Thymus (tissue), 11 donors: ENCODE results near the gene GFM1. TPM values are rescaled to one million over a fixed set of nuclear protein-coding genes. Genes with fewer than 3 reads are reported as not detected.
"Not testable (repeated sequence)": the region's sequence is repeated elsewhere in the genome, so short reads cannot be mapped to it uniquely, and the experiment has no call there.

Source experiments
- DNase-seq, 9 donors: peaks; one replicate each; pipeline ENCODE4 v3.0.0-alpha.2; 2013; ENCODE audit warnings: low spot score in 9 of 9, low read depth in 6 of 9, missing footprints in 1 of 9
- H3K27ac ChIP-seq, 2 donors: one replicate each; pipeline ENCODE4 v1.5.1; 2013; ENCODE audit warnings: control low read depth in 1 of 2, low read depth in 1 of 2, low read length in 1 of 2, mild to moderate bottlenecking in 1 of 2, moderate library complexity in 1 of 2
- H3K27me3 ChIP-seq, 2 donors: one replicate each; pipeline ENCODE4 v1.5.1; 2013; ENCODE audit warnings: low read length in 1 of 2; ENCODE audit not compliant: control insufficient read depth in 2 of 2, insufficient read depth in 1 of 2
- H3K36me3 ChIP-seq, 2 donors: one replicate each; pipeline ENCODE4 v1.5.1; 2013; ENCODE audit warnings: low read length in 1 of 2, mild to moderate bottlenecking in 1 of 2, moderate library complexity in 1 of 2; ENCODE audit not compliant: control insufficient read depth in 2 of 2, insufficient read depth in 2 of 2
- H3K4me1 ChIP-seq, 2 donors: one replicate each; pipeline ENCODE4 v1.5.1; 2013; ENCODE audit warnings: low read length in 2 of 2; ENCODE audit not compliant: control insufficient read depth in 2 of 2, insufficient read depth in 2 of 2
- H3K4me3 ChIP-seq, 2 donors: one replicate each; pipeline ENCODE4 v1.5.1; 2013; ENCODE audit warnings: low read length in 2 of 2, control low read depth in 1 of 2, mild to moderate bottlenecking in 1 of 2
- H3K9me3 ChIP-seq, 2 donors: one replicate each; pipeline ENCODE4 v1.5.1; 2013; ENCODE audit warnings: low read length in 1 of 2, mild to moderate bottlenecking in 1 of 2; ENCODE audit not compliant: control insufficient read depth in 2 of 2, insufficient read depth in 1 of 2
- WGBS: extraction: QIAGEN DNeasy Blood & Tissue Kit; methylation state at CpG from one replicate; pipeline ENCODE4 v1.1.7; 2013; 5-methylcytosine and 5-hydroxymethylcytosine counted together
- polyA plus RNA-seq: library from polyadenylated mRNA; stranded (reverse); fragments of 200-250 nt; gene quantifications from one replicate; pipeline ENCODE4 v1.2.3, GENCODE V29; 2013
- total RNA-seq: library from RNA; stranded (reverse); fragments of 120-200 nt; gene quantifications from one replicate; pipeline ENCODE4 v1.2.4, GENCODE V29; 2013
- donor health status: healthy.

GFM1 gene
- total and polyA plus RNA-seq, 2 donors, result 19.0 to 40.0 TPM

GRCh38 chr3:158693866-158694456 is 49.6 kb downstream of the GFM1 start:
- not testable (repeated sequence) for H3K27ac ChIP-seq, DNase-seq, H3K9me3 ChIP-seq, H3K4me1 ChIP-seq, H3K27me3 ChIP-seq, H3K4me3 ChIP-seq
- WGBS, result 82% methylated on average over 3 of the region's 3 CpGs
- H3K36me3 ChIP-seq, result peaks cover 0 to 14% of the 10 kb centered on the region in 2 donors

DNA sequence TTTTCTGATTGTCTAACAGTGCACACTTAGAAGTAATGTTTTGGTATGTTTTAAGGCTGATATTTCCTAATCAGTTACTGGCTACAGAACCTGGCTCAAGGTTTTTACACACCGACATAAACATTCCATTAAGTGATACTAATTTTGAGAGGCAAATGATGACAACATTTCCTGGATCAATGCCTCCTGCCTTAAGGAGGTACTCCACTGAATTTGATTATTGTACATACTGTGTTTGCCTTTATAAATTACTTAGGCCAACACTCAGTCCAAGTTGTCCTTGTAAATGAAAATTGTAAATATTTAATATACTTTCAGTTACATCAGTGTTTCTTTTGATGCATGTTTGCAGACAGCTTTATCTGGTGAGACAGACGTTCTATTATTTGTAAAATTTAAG is 52.3 kb downstream of the GFM1 start:
- DNase-seq, result no peak
- 97% methylated on average over 2 of the region's 2 CpGs for WGBS
- H3K36me3 ChIP-seq, result peaks cover 0 to 10% of the 10 kb centered on the region in 2 donors
- H3K4me3 ChIP-seq, result no peak overlapping the region
- H3K9me3 ChIP-seq, result no peaks in the 10 kb centered on the region
- H3K27ac ChIP-seq, result no peak overlapping the region
- no peaks in the 10 kb centered on the region for H3K27me3 ChIP-seq
- H3K4me1 ChIP-seq, result no peaks in the 10 kb centered on the region

GRCh38 chr3:158700559-158700958 is 56.2 kb downstream of the GFM1 start:
- Histone ChIP-seq H3K36me3 (no peaks in the 10 kb centered on the region), H3K27ac (no peak overlapping the region), H3K4me3 (no peak overlapping the region), H3K9me3 (no peaks in the 10 kb centered on the region), H3K4me1 (no peaks in the 10 kb centered on the region), H3K27me3 (no peaks in the 10 kb centered on the region)
- no peak for DNase-seq

DNA sequence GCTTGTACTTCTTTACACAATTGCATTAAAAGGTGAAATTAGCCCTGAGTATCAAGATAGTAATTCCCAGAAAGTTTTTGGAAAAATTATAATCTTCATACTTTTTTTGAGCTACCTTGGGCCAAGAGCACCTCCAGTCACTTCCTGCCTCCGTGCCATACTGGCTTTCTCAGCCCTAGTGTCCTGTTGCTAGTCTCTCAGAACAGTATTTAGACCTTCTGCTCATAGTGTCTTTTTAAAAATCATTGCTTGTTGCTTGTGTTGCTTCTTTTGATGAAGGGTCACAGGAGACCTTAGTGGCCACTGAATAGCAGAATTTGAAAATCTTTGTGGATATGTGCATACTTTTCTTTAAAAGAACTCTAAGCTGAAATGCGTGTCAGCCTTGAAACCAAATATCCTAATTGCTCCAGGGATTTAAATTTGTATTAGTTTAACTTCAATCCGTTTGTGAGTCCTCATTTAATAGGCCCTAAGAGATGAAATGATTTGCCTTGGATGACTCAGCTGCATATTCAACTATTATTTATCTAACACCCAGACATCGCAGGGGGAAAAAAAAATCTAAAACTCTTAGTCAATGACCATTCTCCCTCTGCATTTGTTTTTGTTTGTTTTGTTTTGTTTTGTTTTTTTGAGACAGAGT is 57.2 kb downstream of the GFM1 start:
- no peak for DNase-seq
- WGBS, result 95% methylated on average over 4 of the region's 4 CpGs
- no peaks in the 10 kb centered on the region for H3K36me3 ChIP-seq
- H3K9me3 ChIP-seq, result no peaks in the 10 kb centered on the region
- no peaks in the 10 kb centered on the region for H3K27me3 ChIP-seq
- no peaks in the 10 kb centered on the region for H3K4me1 ChIP-seq
- H3K4me3 ChIP-seq, result no peak overlapping the region
- H3K27ac ChIP-seq, result no peak overlapping the region

DNA sequence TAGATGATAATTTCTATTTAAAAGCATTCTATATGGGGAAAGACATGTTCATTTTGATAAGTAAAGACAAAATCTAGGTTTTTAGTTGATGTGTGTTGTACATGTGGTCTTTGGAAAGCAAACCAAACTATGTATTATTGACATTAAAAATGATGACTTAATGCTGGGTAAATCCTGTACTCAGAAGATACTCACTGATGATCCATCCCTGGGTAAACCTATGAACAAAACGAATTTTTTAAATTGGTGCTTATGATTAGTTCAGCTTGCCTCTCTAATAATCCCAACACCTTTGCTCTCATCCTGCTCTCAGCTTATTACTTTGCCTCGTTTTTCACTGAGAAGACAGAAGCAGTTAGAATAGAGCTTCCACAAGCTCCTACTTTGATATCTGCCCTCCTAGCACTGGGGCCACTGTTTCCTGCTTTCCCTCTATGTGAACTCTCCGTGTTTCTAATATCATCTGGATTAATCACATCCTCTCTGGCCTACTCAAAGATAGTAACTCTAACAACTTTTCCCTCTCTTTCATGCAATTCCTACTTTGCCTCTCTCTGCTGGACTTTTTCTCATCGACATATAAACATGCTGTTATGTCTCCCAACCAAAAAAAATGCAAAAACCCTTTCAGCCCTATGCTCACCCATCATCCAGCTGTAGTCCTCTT is 58.6 kb downstream of the GFM1 start:
- H3K4me3 ChIP-seq, result no peak overlapping the region
- no peak overlapping the region for H3K27ac ChIP-seq
- 93% methylated on average over 4 of the region's 4 CpGs for WGBS
- no peaks in the 10 kb centered on the region for H3K4me1 ChIP-seq
- H3K36me3 ChIP-seq, result no peaks in the 10 kb centered on the region
- no peak for DNase-seq
- H3K27me3 ChIP-seq, result no peaks in the 10 kb centered on the region
- H3K9me3 ChIP-seq, result no peaks in the 10 kb centered on the region

DNA sequence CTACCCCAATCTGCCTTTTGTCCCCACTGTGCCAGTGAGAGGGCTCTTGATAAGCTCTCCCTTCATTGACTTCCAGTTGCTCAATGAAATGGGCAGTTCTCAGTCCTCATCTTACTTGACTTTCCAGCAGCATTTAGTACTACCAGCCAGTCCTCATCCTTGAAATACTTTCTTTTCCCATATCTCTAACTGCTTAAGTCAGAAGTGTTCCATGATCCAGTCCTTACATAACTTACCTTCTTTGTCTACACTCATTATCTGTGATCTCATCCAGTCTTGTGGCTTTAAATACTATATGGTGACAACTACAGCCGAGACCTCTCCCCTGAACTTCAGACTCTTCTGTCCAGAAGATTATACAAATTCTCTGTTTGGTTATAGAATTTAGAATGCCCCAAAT is 59.2 kb downstream of the GFM1 start:
- H3K27me3 ChIP-seq, result no peaks in the 10 kb centered on the region
- H3K27ac ChIP-seq, result no peak overlapping the region
- H3K36me3 ChIP-seq, result no peaks in the 10 kb centered on the region
- DNase-seq, result no peak
- 97% methylated on average over 1 of the region's 1 CpG for WGBS
- H3K4me3 ChIP-seq, result no peak overlapping the region
- H3K9me3 ChIP-seq, result no peaks in the 10 kb centered on the region
- H3K4me1 ChIP-seq, result no peaks in the 10 kb centered on the region

GRCh38 chr3:158709666-158710083 is 65.3 kb downstream of the GFM1 start:
- peaks cover 4 to 6% of the 10 kb centered on the region in 2 donors for H3K36me3 ChIP-seq
- DNase-seq, result no peak
- no peak overlapping the region for H3K4me3 ChIP-seq
- H3K9me3 ChIP-seq, result no peaks in the 10 kb centered on the region
- H3K27me3 ChIP-seq, result no peaks in the 10 kb centered on the region
- 96% methylated on average over 4 of the region's 4 CpGs for WGBS
- no peak overlapping the region for H3K27ac ChIP-seq
- no peaks in the 10 kb centered on the region for H3K4me1 ChIP-seq

- H3K27me3 ChIP-seq, result no peaks in the 10 kb centered on the region
- no peak for DNase-seq
- H3K27ac ChIP-seq, result no peak overlapping the region
- no peak overlapping the region for H3K4me3 ChIP-seq
- H3K36me3 ChIP-seq, result peaks cover 4 to 7% of the 10 kb centered on the region in 2 donors
- H3K9me3 ChIP-seq, result no peaks in the 10 kb centered on the region
- no peaks in the 10 kb centered on the region for H3K4me1 ChIP-seq
- 90% methylated on average over 4 of the region's 4 CpGs for WGBS
These were observed 66.3 kb downstream of the GFM1 start for GRCh38 chr3:158710601-158711000.

DNA sequence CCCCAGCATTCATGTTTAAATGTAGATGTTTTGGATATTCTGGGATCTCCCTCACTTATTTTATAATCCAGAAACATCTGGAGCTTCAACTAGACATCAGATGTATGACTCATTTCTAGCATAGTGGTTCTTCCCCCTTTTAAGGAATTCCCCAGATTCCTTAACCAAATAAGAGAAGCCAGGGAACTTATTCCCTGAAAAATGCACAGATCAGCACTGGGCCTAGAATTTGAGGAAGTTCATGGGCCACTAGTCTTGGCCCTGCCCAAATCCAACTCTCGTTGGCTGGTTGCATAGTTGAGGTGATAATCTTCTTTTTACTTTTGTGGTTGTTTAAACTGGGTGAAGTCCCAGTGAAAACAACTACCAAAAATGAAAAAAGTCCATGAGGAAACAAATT is 67.6 kb downstream of the GFM1 start:
- H3K4me3 ChIP-seq, result no peak overlapping the region
- peak overlapping the region in 1 of 2 donors; percentile 14 for H3K27ac ChIP-seq
- H3K27me3 ChIP-seq, result no peaks in the 10 kb centered on the region
- H3K4me1 ChIP-seq, result no peaks in the 10 kb centered on the region
- H3K36me3 ChIP-seq, result peaks cover 4 to 11% of the 10 kb centered on the region in 2 donors
- no peak for DNase-seq
- no peaks in the 10 kb centered on the region for H3K9me3 ChIP-seq
- WGBS, result 89% methylated on average over 1 of the region's 1 CpG
